B cell (primary cell): ENCODE measurements around the gene MEIS2. TPM values are rescaled to one million over a fixed set of nuclear protein-coding genes. Genes with fewer than 3 reads are reported as not detected.

Experiments used
- ATAC-seq: fragments of 200-7000 bp; cut with Tn5 transposase; one replicate; pipeline ENCODE4 v1.10.0; 2021; ENCODE audit warnings: low read depth, mild to moderate bottlenecking, moderate number of reproducible peaks, moderate library complexity
- CTCF ChIA-PET: fragments of 350-600 bp; sonication (Branson Sonifier 250); formaldehyde crosslinking; loops from one replicate; lab custom pipeline; 2021; ENCODE audit warnings: antibody characterized with exemption, inconsistent platforms; lab: Charles Lee
- POLR2A ChIA-PET: fragments of 350-600 bp; sonication (Branson Sonifier 250); formaldehyde crosslinking; loops from one replicate; lab custom pipeline; 2021; ENCODE audit warnings: antibody characterized with exemption; lab: Charles Lee
- DNase-seq: peaks from one replicate; pipeline ENCODE4 v3.0.0; 2013
- H2AFZ ChIP-seq: 2 replicates; pipeline ENCODE4 v1.6.1; 2012; ENCODE audit warnings: mild to moderate bottlenecking, low read depth, low read length; ENCODE audit not compliant: insufficient read depth, poor library complexity, severe bottlenecking
- H3K27ac ChIP-seq, 2 donors: 1 replicate in 1 of 2; 2 replicates in 1 of 2; pipeline ENCODE4 v1.5.1; 2012 to 2013; ENCODE audit warnings: low read length in 2 of 2, mild to moderate bottlenecking in 2 of 2, moderate library complexity in 1 of 2
- H3K27me3 ChIP-seq, 4 experiments: fragments of 200-600 bp in 1 of 4; sonication (generic) in 1 of 4; replicated peaks in 1 of 4; 1 replicate in 2 of 4; 2 replicates in 2 of 4; pipeline versions ENCODE4 v1.6.1 to v1.7.0; 2013 to 2016; ENCODE audit warnings: low read length in 3 of 4, mild to moderate bottlenecking in 2 of 4, mixed read lengths in 1 of 4, moderate library complexity in 1 of 4; ENCODE audit not compliant: insufficient read depth in 4 of 4, control insufficient read depth in 3 of 4; ENCODE audit errors: control extremely low read depth in 1 of 4
- H3K36me3 ChIP-seq, 2 experiments: replicated peaks in 1 of 2; 1 replicate in 1 of 2; 2 replicates in 1 of 2; pipeline versions ENCODE4 v1.6.1 to v1.7.1; 2013; ENCODE audit warnings: low read length in 1 of 2; ENCODE audit not compliant: insufficient read depth in 2 of 2, control insufficient read depth in 1 of 2; ENCODE audit errors: control extremely low read depth in 1 of 2, extremely low read depth in 1 of 2
- H3K4me1 ChIP-seq, 2 donors: fragments of 200-600 bp in 1 of 2; sonication (generic) in 1 of 2; 1 replicate in 1 of 2; 2 replicates in 1 of 2; pipeline versions ENCODE4 v1.5.1 to v1.6.1; 2013 to 2017; ENCODE audit warnings: low read length in 2 of 2; ENCODE audit not compliant: control insufficient read depth in 2 of 2, insufficient read depth in 2 of 2
- H3K4me2 ChIP-seq: replicated peaks from 2 replicates; pipeline ENCODE3; 2012; ENCODE audit warnings: mild to moderate bottlenecking, low read depth, low read length; ENCODE audit not compliant: poor library complexity, severe bottlenecking
- H3K4me3 ChIP-seq, 5 experiments: fragments of 200-600 bp in 1 of 5; sonication (generic) in 1 of 5; 1 replicate in 3 of 5; 2 replicates in 2 of 5; pipeline versions ENCODE4 v1.5.1 to v1.7.0; 2011 to 2016; ENCODE audit warnings: low read length in 4 of 5, mild to moderate bottlenecking in 4 of 5, low read depth in 2 of 5, control low read depth in 1 of 5, moderate library complexity in 1 of 5; ENCODE audit not compliant: insufficient read depth in 1 of 5; ENCODE audit errors: control extremely low read depth in 1 of 5, extremely low read depth in 1 of 5
- H3K79me2 ChIP-seq: fragments of 200-600 bp; sonication (generic); one replicate; pipeline ENCODE4 v1.6.0; 2016; ENCODE audit warnings: low read length; ENCODE audit not compliant: control insufficient read depth, insufficient read depth
- H3K9ac ChIP-seq: fragments of 200-600 bp; sonication (generic); 2 replicates; pipeline ENCODE4 v1.6.1; 2017; ENCODE audit warnings: mild to moderate bottlenecking, low read length, moderate library complexity
- H3K9me3 ChIP-seq, 3 donors: one replicate each; pipeline versions ENCODE4 v1.6.1 to v1.7.1; 2013; ENCODE audit warnings: low read length in 2 of 3; ENCODE audit not compliant: control insufficient read depth in 2 of 3, insufficient read depth in 1 of 3; ENCODE audit errors: control extremely low read depth in 1 of 3
- H4K20me1 ChIP-seq: 2 replicates; pipeline ENCODE4 v1.6.0; 2012; ENCODE audit warnings: mild to moderate bottlenecking, low read length; ENCODE audit not compliant: insufficient read depth, control insufficient read depth, poor library complexity, severe bottlenecking
- H3K27ac Mint-ChIP-seq: one replicate; pipeline ENCODE4 v1.8.0; 2021; ENCODE audit warnings: mixed read lengths
- H3K27me3 Mint-ChIP-seq: one replicate; pipeline ENCODE4 v1.8.0; 2021; ENCODE audit warnings: mixed read lengths
- H3K4me1 Mint-ChIP-seq: one replicate; pipeline ENCODE4 v1.8.0; 2021; ENCODE audit warnings: mixed read lengths
- H3K4me3 Mint-ChIP-seq: one replicate; pipeline ENCODE4 v1.8.0; 2021; ENCODE audit warnings: mixed read lengths
- H3K9me3 Mint-ChIP-seq: one replicate; pipeline ENCODE4 v1.8.0; 2022; ENCODE audit warnings: mixed read lengths; ENCODE audit not compliant: insufficient read depth
- EZH2 ChIP-seq: IDR thresholded peaks from 2 replicates; pipeline ENCODE4 v1.6.1; 2012; ENCODE audit warnings: borderline replicate concordance, low read depth, mild to moderate bottlenecking, moderate library complexity, low read length; ENCODE audit not compliant: insufficient read depth, poor library complexity, severe bottlenecking
- WGBS: methylation state at CpG from one replicate; pipeline ENCODE4 v1.1.5; 2013; ENCODE audit warnings: missing lambda C conversion rate; ENCODE audit not compliant: insufficient coverage; 5-methylcytosine and 5-hydroxymethylcytosine counted together
- intact Hi-C: fragments of 100-400 bp; cut with micrococcal nuclease; formaldehyde crosslinking; loops from one replicate; pipeline ENCODE4 v1.10.0; 2022
- polyA plus RNA-seq: library from polyadenylated mRNA; depleted of rRNA; stranded (reverse); fragments of >200 nt; gene quantifications from 2 replicates; pipeline ENCODE4 v1.2.3, GENCODE V29; 2012
- total RNA-seq, 2 donors: library from RNA; stranded (reverse); fragments of 120-200 nt in 1 of 2; gene quantifications; 1 replicate in 1 of 2; 2 replicates in 1 of 2; pipeline versions ENCODE4 v1.2.3 to v1.2.4, GENCODE V29; 2013 to 2022
- TF ChIP-seq, protein P1 (sequence below): fragments of 200-600 bp; IDR thresholded peaks from one replicate; pipeline ENCODE4 v1.8.0; 2022; ENCODE audit warnings: antibody characterized with exemption, mild to moderate bottlenecking

The MEIS2 gene
- total and polyA plus RNA-seq, 2 donors (not counting 1 experiment from before 2014, with no cell fraction given) = 0.22 TPM; not detected in 1

- no peak for DNase-seq
- H3K4me2 ChIP-seq = no peak overlapping the region
- H3K9me3 Mint-ChIP-seq = no peaks in the 10 kb centered on the region
- no peak for TF ChIP-seq EZH2
- TF ChIP-seq, protein P1, sequence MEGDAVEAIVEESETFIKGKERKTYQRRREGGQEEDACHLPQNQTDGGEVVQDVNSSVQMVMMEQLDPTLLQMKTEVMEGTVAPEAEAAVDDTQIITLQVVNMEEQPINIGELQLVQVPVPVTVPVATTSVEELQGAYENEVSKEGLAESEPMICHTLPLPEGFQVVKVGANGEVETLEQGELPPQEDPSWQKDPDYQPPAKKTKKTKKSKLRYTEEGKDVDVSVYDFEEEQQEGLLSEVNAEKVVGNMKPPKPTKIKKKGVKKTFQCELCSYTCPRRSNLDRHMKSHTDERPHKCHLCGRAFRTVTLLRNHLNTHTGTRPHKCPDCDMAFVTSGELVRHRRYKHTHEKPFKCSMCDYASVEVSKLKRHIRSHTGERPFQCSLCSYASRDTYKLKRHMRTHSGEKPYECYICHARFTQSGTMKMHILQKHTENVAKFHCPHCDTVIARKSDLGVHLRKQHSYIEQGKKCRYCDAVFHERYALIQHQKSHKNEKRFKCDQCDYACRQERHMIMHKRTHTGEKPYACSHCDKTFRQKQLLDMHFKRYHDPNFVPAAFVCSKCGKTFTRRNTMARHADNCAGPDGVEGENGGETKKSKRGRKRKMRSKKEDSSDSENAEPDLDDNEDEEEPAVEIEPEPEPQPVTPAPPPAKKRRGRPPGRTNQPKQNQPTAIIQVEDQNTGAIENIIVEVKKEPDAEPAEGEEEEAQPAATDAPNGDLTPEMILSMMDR = no peak
- H3K4me1 Mint-ChIP-seq = no peaks in the 10 kb centered on the region
- CTCF ChIA-PET = no interaction called here
- WGBS = 100% methylated on average over 3 of the region's 7 CpGs
- POLR2A ChIA-PET = no interaction called here
- H3K36me3 ChIP-seq = no peaks in the 10 kb centered on the region
- no peak overlapping the region for H3K4me3 Mint-ChIP-seq
- no peaks in the 10 kb centered on the region for H3K79me2 ChIP-seq
- no peak overlapping the region for H3K27ac ChIP-seq
- no peaks in the 10 kb centered on the region for H3K27me3 ChIP-seq
- H3K4me3 ChIP-seq = no peak overlapping the region
- no peaks in the 10 kb centered on the region for H3K27me3 Mint-ChIP-seq
- H2AFZ ChIP-seq = no peak overlapping the region
- H3K9ac ChIP-seq = no peak overlapping the region
- no peaks in the 10 kb centered on the region for H4K20me1 ChIP-seq
- no peaks in the 10 kb centered on the region for H3K4me1 ChIP-seq
- no peak for ATAC-seq
- no peaks in the 10 kb centered on the region for H3K9me3 ChIP-seq
- no peak overlapping the region for H3K27ac Mint-ChIP-seq
- intact Hi-C loops = no loop called here
Measured at GRCh38 chr15:37034392-37034791, 66.0 kb downstream of the MEIS2 start.

- Histone ChIP-seq H3K36me3 (no peaks in the 10 kb centered on the region), H3K79me2 (no peaks in the 10 kb centered on the region), H3K4me1 (no peaks in the 10 kb centered on the region), H3K4me3 (no peak overlapping the region), H3K4me2 (no peak overlapping the region), H3K27ac (no peak overlapping the region), H3K27me3 (no peaks in the 10 kb centered on the region), H2AFZ (no peak overlapping the region), H4K20me1 (no peaks in the 10 kb centered on the region), H3K9ac (no peak overlapping the region), H3K9me3 (no peaks in the 10 kb centered on the region)
- ChIA-PET POLR2A (interaction anchor here (0.6 kb wide), 1 partner anchor 22 kb away, joined by 3 read pairs; no protein-coding TSS in a partner anchor), CTCF (no interaction called here)
- intact Hi-C loops = no loop called here
- no peaks in the 10 kb centered on the region for H3K9me3 Mint-ChIP-seq
- no peaks in the 10 kb centered on the region for H3K27me3 Mint-ChIP-seq
- H3K27ac Mint-ChIP-seq = no peak overlapping the region
- DNase-seq (no peak), ATAC-seq (no peak)
- 83% methylated on average over 3 of the region's 4 CpGs for WGBS
- no peaks in the 10 kb centered on the region for H3K4me1 Mint-ChIP-seq
- TF ChIP-seq EZH2 = no peak
- TF ChIP-seq, protein P1 = no peak
- no peak overlapping the region for H3K4me3 Mint-ChIP-seq
Measured at GRCh38 chr15:37032091-37032775, 68.1 kb downstream of the MEIS2 start.
